ENCODE results near the gene NLRC5. TPM values are rescaled to one million over a fixed set of nuclear protein-coding genes. Genes with fewer than 3 reads are reported as not detected.
"Not testable (repeated sequence)": the region's sequence is repeated elsewhere in the genome, so short reads cannot be mapped to it uniquely, and the experiment has no call there.

The NLRC5 gene
- total RNA-seq, 6 experiments from 2014 or later: 18.2 to 26.2 (median 21.7) TPM

- H3K9me3 Mint-ChIP-seq: no peaks in the 10 kb centered on the region
- H3K27me3 Mint-ChIP-seq (ENCODE audit: insufficient read depth): peaks cover 4% of the 10 kb centered on the region
- H3K4me1 Mint-ChIP-seq (ENCODE audit: low read depth): peaks cover 29% of the 10 kb centered on the region
- H3K4me3 Mint-ChIP-seq: no peak overlapping the region
- no peak overlapping the region for H3K27ac Mint-ChIP-seq
- TF ChIP-seq, protein P1, sequence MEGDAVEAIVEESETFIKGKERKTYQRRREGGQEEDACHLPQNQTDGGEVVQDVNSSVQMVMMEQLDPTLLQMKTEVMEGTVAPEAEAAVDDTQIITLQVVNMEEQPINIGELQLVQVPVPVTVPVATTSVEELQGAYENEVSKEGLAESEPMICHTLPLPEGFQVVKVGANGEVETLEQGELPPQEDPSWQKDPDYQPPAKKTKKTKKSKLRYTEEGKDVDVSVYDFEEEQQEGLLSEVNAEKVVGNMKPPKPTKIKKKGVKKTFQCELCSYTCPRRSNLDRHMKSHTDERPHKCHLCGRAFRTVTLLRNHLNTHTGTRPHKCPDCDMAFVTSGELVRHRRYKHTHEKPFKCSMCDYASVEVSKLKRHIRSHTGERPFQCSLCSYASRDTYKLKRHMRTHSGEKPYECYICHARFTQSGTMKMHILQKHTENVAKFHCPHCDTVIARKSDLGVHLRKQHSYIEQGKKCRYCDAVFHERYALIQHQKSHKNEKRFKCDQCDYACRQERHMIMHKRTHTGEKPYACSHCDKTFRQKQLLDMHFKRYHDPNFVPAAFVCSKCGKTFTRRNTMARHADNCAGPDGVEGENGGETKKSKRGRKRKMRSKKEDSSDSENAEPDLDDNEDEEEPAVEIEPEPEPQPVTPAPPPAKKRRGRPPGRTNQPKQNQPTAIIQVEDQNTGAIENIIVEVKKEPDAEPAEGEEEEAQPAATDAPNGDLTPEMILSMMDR (IDR thresholded peaks at IDR 0.05): no peak
- DNase-seq: no peak
- no peaks in the 10 kb centered on the region for H3K36me3 Mint-ChIP-seq (ENCODE audit: low read depth)
Measured at GRCh38 chr16:56971768-56972043, 17.7 kb upstream of the NLRC5 start.

DNA sequence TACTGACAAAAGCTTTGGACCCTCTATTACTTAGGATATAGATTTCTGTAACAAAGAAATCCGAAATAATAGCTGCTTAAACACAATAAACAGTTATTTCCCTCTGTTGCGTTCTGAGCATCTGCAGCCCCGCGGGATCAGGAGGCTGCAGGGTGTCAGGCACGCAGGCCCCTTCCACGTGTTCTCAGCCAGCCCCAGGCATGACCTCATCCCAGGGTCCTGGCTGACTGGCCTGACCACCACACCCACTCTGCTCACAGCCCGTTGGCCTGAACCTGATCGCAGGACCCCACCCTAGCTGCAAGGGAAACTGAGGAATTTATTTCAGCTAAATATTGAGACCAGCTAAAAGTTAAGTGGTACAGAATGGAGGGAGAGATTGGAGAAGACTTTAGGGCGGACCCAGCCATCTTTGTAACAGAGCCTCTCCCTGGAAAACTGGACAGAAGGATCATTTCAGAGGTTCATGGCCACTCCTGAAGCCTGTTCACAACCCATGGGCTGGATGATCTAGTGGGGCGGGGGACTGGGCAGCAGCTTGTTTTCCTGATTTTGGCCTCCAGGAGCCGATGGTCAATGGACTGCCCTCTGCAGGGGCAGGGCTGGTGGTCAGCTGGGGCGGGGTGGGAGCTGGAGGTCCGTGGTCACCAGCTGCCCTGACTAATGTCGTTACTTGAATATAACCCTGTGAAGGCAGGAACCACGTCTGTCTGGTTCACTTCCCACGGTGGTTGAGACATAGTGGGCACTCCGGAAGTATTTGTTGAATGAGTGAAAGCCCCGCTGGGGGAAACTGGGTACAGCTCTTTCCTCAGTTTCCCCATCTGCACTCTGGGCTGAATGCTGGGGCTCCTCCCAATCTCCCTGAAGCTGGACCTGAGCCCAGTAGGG, 16.7 kb upstream of the NLRC5 start:
- DNase-seq: no peak
- H3K27ac Mint-ChIP-seq: no peak overlapping the region

GRCh38 chr16:56973294-56973689, 16.1 kb upstream of the NLRC5 start:
- H3K9me3 Mint-ChIP-seq: no peaks in the 10 kb centered on the region
- H3K36me3 Mint-ChIP-seq (ENCODE audit: low read depth): no peaks in the 10 kb centered on the region
- H3K27ac Mint-ChIP-seq: no peak overlapping the region
- H3K4me1 Mint-ChIP-seq (ENCODE audit: low read depth): peaks cover 17% of the 10 kb centered on the region
- TF ChIP-seq, protein P1 (IDR thresholded peaks at IDR 0.05): no peak
- no peak overlapping the region for H3K4me3 Mint-ChIP-seq
- DNase-seq: no peak
- H3K27me3 Mint-ChIP-seq (ENCODE audit: insufficient read depth): peaks cover 4% of the 10 kb centered on the region

More for the DNA sequence above, 16.7 kb upstream of the NLRC5 start:
- TF ChIP-seq, protein P1 (IDR thresholded peaks at IDR 0.05): no peak
- H3K36me3 Mint-ChIP-seq (ENCODE audit: low read depth): no peaks in the 10 kb centered on the region
- no peaks in the 10 kb centered on the region for H3K9me3 Mint-ChIP-seq
- peaks cover 23% of the 10 kb centered on the region for H3K4me1 Mint-ChIP-seq (ENCODE audit: low read depth)
- peaks cover 4% of the 10 kb centered on the region for H3K27me3 Mint-ChIP-seq (ENCODE audit: insufficient read depth)
- H3K4me3 Mint-ChIP-seq: no peak overlapping the region

- DNase-seq; H3K27me3 Mint-ChIP-seq (ENCODE audit: insufficient read depth); H3K36me3 Mint-ChIP-seq (ENCODE audit: low read depth); H3K27ac Mint-ChIP-seq; H3K9me3 Mint-ChIP-seq; H3K4me3 Mint-ChIP-seq: not testable (repeated sequence)
- H3K4me1 Mint-ChIP-seq (ENCODE audit: low read depth): peaks cover 13% of the 10 kb centered on the region
Measured at GRCh38 chr16:56973899-56974298, 15.5 kb upstream of the NLRC5 start.

- H3K9me3 Mint-ChIP-seq: no peaks in the 10 kb centered on the region
- H3K27ac Mint-ChIP-seq: no peak overlapping the region
- H3K27me3 Mint-ChIP-seq (ENCODE audit: insufficient read depth): peaks cover 4% of the 10 kb centered on the region
- TF ChIP-seq, protein P1 (IDR thresholded peaks at IDR 0.05): no peak
- DNase-seq: no peak
- no peaks in the 10 kb centered on the region for H3K36me3 Mint-ChIP-seq (ENCODE audit: low read depth)
- peaks cover 13% of the 10 kb centered on the region for H3K4me1 Mint-ChIP-seq (ENCODE audit: low read depth)
- no peak overlapping the region for H3K4me3 Mint-ChIP-seq
Measured at GRCh38 chr16:56974549-56975300, 14.6 kb upstream of the NLRC5 start.

GRCh38 chr16:56975714-56976113, 13.6 kb upstream of the NLRC5 start:
- no peak overlapping the region for H3K4me3 Mint-ChIP-seq
- H3K27me3 Mint-ChIP-seq (ENCODE audit: insufficient read depth): peaks cover 4% of the 10 kb centered on the region
- TF ChIP-seq, protein P1 (IDR thresholded peaks at IDR 0.05): no peak
- DNase-seq: no peak
- H3K9me3 Mint-ChIP-seq: no peaks in the 10 kb centered on the region
- peaks cover 13% of the 10 kb centered on the region for H3K4me1 Mint-ChIP-seq (ENCODE audit: low read depth)
- no peak overlapping the region for H3K27ac Mint-ChIP-seq
- no peaks in the 10 kb centered on the region for H3K36me3 Mint-ChIP-seq (ENCODE audit: low read depth)

All from HFFc6 (cell line).